ENCODE results near the gene COQ5.

The COQ5 gene, protein sequence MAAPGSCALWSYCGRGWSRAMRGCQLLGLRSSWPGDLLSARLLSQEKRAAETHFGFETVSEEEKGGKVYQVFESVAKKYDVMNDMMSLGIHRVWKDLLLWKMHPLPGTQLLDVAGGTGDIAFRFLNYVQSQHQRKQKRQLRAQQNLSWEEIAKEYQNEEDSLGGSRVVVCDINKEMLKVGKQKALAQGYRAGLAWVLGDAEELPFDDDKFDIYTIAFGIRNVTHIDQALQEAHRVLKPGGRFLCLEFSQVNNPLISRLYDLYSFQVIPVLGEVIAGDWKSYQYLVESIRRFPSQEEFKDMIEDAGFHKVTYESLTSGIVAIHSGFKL

DNA sequence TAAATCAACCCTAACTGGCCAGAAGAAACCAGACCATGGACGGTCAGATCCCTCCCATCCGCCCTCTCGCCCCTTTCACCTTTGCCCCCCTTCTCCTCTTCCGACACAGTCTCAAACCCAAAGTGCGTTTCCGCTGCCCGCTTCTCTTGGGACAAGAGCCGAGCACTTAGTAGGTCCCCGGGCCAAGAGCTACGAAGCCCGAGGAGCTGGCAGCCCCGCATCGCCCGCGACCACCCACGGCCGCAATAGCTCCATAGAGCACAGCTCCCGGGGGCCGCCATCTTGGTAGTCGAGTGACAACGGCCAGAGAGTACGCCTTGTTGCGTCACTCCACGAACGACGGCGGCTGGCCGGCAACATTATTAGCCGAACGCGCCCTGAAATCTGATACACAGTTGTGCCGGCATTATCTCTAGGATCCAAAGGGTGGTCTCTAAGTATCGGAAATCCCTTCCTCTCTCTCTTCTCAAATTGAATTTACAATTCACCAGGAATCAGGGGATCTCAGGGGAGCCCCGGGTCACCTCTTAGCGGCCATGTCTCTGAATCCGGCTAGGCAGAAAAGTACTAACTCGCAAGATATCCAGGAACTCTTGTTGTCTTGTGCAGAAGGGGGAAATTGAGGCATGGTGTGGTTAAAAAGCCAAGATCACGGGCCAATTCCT, at the start of gene COQ5:
TSS of gene COQ5 (minus strand) at position 298 of the 665 bp plus-strand sequence. CDS start at position 281, 17 bp downstream.
- peaks cover 5% of the 10 kb centered on the region; the same call in 1 of the 2 replicates for H3K36me3 ChIP-seq (ENCODE audit: control insufficient read depth, low read length)
- no peaks in the 10 kb centered on the region for H3K9me3 ChIP-seq (ENCODE audit: control insufficient read depth, insufficient read depth, low read length)
- H3K4me1 ChIP-seq (ENCODE audit: control insufficient read depth, low read length) = peaks cover 26% of the 10 kb centered on the region
- H3K9me2 ChIP-seq (replicated peaks; ENCODE audit: control insufficient read depth, low read length) = no peaks in the 10 kb centered on the region
- TF ChIP-seq EZH2phosphoT487 (IDR thresholded peaks at IDR 0.05; ENCODE audit: borderline replicate concordance, low read length) = no peak
- TF ChIP-seq, protein P1, sequence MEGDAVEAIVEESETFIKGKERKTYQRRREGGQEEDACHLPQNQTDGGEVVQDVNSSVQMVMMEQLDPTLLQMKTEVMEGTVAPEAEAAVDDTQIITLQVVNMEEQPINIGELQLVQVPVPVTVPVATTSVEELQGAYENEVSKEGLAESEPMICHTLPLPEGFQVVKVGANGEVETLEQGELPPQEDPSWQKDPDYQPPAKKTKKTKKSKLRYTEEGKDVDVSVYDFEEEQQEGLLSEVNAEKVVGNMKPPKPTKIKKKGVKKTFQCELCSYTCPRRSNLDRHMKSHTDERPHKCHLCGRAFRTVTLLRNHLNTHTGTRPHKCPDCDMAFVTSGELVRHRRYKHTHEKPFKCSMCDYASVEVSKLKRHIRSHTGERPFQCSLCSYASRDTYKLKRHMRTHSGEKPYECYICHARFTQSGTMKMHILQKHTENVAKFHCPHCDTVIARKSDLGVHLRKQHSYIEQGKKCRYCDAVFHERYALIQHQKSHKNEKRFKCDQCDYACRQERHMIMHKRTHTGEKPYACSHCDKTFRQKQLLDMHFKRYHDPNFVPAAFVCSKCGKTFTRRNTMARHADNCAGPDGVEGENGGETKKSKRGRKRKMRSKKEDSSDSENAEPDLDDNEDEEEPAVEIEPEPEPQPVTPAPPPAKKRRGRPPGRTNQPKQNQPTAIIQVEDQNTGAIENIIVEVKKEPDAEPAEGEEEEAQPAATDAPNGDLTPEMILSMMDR (IDR thresholded peaks at IDR 0.05; ENCODE audit: low read depth, low read length, poor library complexity, severe bottlenecking) = no peak
- peak within 1 kb of the TSS; percentile 86 for H3K4me3 ChIP-seq (ENCODE audit: low read length)
- H4K20me1 ChIP-seq (ENCODE audit: control insufficient read depth, insufficient read depth, low read depth, low read length) = no peaks in the 10 kb centered on the region
- H3K27ac ChIP-seq (ENCODE audit: low read depth, low read length) = peak within 1 kb of the TSS; percentile 43
- H3K27me3 ChIP-seq (ENCODE audit: control insufficient read depth, low read length) = no peaks in the 10 kb centered on the region
- peak within 1 kb of the TSS; percentile 78 for H3K4me2 ChIP-seq (ENCODE audit: low read length)
- H3K79me2 ChIP-seq (ENCODE audit: control insufficient read depth, low read length) = peaks cover 15% of the 10 kb centered on the region
- H3F3A ChIP-seq (ENCODE audit: control insufficient read depth, insufficient read depth) = peaks cover 6% of the 10 kb centered on the region; the same call in 1 of the 2 replicates

DNA sequence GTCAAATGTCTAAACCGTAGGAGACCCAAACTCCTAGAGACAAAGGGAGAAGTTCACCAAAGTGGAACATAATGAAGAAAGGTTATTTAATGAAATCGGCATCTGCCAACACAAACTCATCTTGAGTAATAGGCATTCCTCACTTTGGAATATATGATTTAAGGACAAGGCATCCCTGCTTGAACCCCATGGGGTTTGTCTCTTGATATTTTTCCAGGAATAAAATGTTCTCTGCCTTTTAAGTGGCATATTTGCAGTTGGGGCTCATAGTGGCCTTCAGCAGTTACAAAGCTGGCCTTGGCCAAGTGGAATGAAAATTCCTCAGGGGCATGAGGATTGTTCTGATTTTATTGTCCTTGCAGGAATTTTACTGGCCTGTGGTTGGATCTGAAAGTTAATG, 45.1 kb upstream of the COQ5 start:
- no peak for TF ChIP-seq EZH2phosphoT487 (IDR thresholded peaks at IDR 0.05; ENCODE audit: borderline replicate concordance, low read length)
- TF ChIP-seq, protein P1 (IDR thresholded peaks at IDR 0.05; ENCODE audit: low read depth, low read length, poor library complexity, severe bottlenecking) = no peak
- Histone ChIP-seq H3K4me1 (ENCODE audit: control insufficient read depth, low read length) (no peaks in the 10 kb centered on the region), H3K27me3 (ENCODE audit: control insufficient read depth, low read length) (no peaks in the 10 kb centered on the region), H4K20me1 (ENCODE audit: control insufficient read depth, insufficient read depth, low read depth, low read length) (no peaks in the 10 kb centered on the region), H3K79me2 (ENCODE audit: control insufficient read depth, low read length) (no peaks in the 10 kb centered on the region), H3K27ac (ENCODE audit: low read depth, low read length) (no peak overlapping the region), H3K9me2 (replicated peaks; ENCODE audit: control insufficient read depth, low read length) (no peaks in the 10 kb centered on the region), H3K4me2 (ENCODE audit: low read length) (no peak overlapping the region), H3K4me3 (ENCODE audit: low read length) (no peak overlapping the region), H3K36me3 (ENCODE audit: control insufficient read depth, low read length) (peaks cover 93% of the 10 kb centered on the region), H3K9me3 (ENCODE audit: control insufficient read depth, insufficient read depth, low read length) (no peaks in the 10 kb centered on the region), H3F3A (ENCODE audit: control insufficient read depth, insufficient read depth) (peaks cover 3% of the 10 kb centered on the region)

DNA sequence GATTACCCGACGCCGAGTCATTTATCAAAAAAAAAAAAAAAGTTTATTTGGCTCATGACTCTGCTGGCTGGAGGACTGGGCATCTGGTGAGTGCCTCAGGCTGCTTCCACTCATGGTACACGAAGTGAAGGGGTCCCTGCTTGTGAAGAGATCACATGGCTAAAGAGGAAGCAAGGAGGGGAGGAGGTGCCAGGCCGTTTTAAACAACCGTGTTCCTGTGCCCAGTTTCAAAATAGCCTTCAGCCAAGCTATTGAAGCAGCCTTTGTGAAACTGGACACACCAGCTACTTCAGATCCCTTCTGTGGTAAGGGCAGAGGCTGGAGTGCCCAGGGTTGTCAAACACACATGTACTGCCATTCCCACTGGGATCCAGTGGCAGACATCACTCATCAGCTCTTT, 44.6 kb upstream of the COQ5 start:
- TF ChIP-seq, protein P1 (IDR thresholded peaks at IDR 0.05; ENCODE audit: low read depth, low read length, poor library complexity, severe bottlenecking) = no peak
- TF ChIP-seq EZH2phosphoT487 (IDR thresholded peaks at IDR 0.05; ENCODE audit: borderline replicate concordance, low read length) = no peak
- no peaks in the 10 kb centered on the region for H3K9me3 ChIP-seq (ENCODE audit: control insufficient read depth, insufficient read depth, low read length)
- H3F3A ChIP-seq (ENCODE audit: control insufficient read depth, insufficient read depth) = peaks cover 3% of the 10 kb centered on the region
- H3K27ac ChIP-seq (ENCODE audit: low read depth, low read length) = no peak overlapping the region
- no peaks in the 10 kb centered on the region for H3K27me3 ChIP-seq (ENCODE audit: control insufficient read depth, low read length)
- no peaks in the 10 kb centered on the region for H4K20me1 ChIP-seq (ENCODE audit: control insufficient read depth, insufficient read depth, low read depth, low read length)
- no peak overlapping the region for H3K4me2 ChIP-seq (ENCODE audit: low read length)
- no peaks in the 10 kb centered on the region for H3K9me2 ChIP-seq (replicated peaks; ENCODE audit: control insufficient read depth, low read length)
- no peak overlapping the region for H3K4me3 ChIP-seq (ENCODE audit: low read length)
- H3K79me2 ChIP-seq (ENCODE audit: control insufficient read depth, low read length) = no peaks in the 10 kb centered on the region
- no peaks in the 10 kb centered on the region for H3K4me1 ChIP-seq (ENCODE audit: control insufficient read depth, low read length)
- peaks cover 93% of the 10 kb centered on the region for H3K36me3 ChIP-seq (ENCODE audit: control insufficient read depth, low read length)
